H1 (cell line): ENCODE results near the gene GULP1. TPM values are rescaled to one million over a fixed set of nuclear protein-coding genes. Genes with fewer than 3 reads are reported as not detected.
A peak's percentile ranks its signal among the peaks of the same experiment; 100 is the strongest.

Experiments
- CTCF ChIA-PET: fragments of 300-600 bp; sonication (Branson Sonifier 250); formaldehyde crosslinking; loops from one replicate; lab custom pipeline; 2021; ENCODE audit not compliant: partially characterized antibody; lab: Charles Lee
- POLR2A ChIA-PET: fragments of 300-600 bp; sonication (Branson Sonifier 250); formaldehyde crosslinking; loops from one replicate; lab custom pipeline; 2021; ENCODE audit warnings: inconsistent platforms; ENCODE audit not compliant: partially characterized antibody; lab: Charles Lee
- DNase-seq, 2 experiments: peaks; one replicate each; pipeline versions ENCODE4 v3.0.0 to v3.0.0-alpha.2; 2010 to 2022; ENCODE audit warnings: low spot score in 2 of 2, low read depth in 1 of 2, mixed read lengths in 1 of 2
- FAIRE-seq: peaks from 2 replicates; lab custom pipeline; 2011; peaks lifted over from hg19 to GRCh38; lab: Jason Lieb, UNC
- H2AFZ ChIP-seq: 2 replicates; pipeline ENCODE4 v1.8.1; 2012; ENCODE audit warnings: low read length, inconsistent platforms
- H2AK5ac ChIP-seq: 2 replicates; pipeline ENCODE4 v1.6.1; 2013; ENCODE audit warnings: low read depth, low read length
- H2BK120ac ChIP-seq: replicated peaks from 2 replicates; pipeline ENCODE3; 2013; ENCODE audit warnings: low read depth, low read length, inconsistent platforms
- H2BK12ac ChIP-seq: 2 replicates; pipeline ENCODE4 v1.6.1; 2013; ENCODE audit warnings: low read depth, low read length
- H2BK15ac ChIP-seq: 2 replicates; pipeline ENCODE4 v1.6.1; 2013; ENCODE audit warnings: low read length
- H2BK20ac ChIP-seq: 2 replicates; pipeline ENCODE4 v1.6.1; 2013; ENCODE audit warnings: low read length
- H2BK5ac ChIP-seq: 2 replicates; pipeline ENCODE4 v1.6.1; 2013; ENCODE audit warnings: low read depth, low read length
- H3K14ac ChIP-seq: 2 replicates; pipeline ENCODE4 v1.6.1; 2013; ENCODE audit warnings: inconsistent platforms; ENCODE audit not compliant: insufficient read length
- H3K18ac ChIP-seq: 2 replicates; pipeline ENCODE4 v1.6.1; 2013; ENCODE audit warnings: low read length; ENCODE audit errors: extremely low read depth
- H3K23ac ChIP-seq: 2 replicates; pipeline ENCODE4 v1.6.1; 2013; ENCODE audit warnings: inconsistent platforms; ENCODE audit not compliant: insufficient read length
- H3K23me2 ChIP-seq: 2 replicates; pipeline ENCODE4 v1.6.1; 2013; ENCODE audit warnings: low read depth, low read length
- H3K27ac ChIP-seq: 2 replicates; pipeline ENCODE4 v1.6.1; 2011; ENCODE audit warnings: low read depth, low read length, inconsistent platforms
- H3K27me3 ChIP-seq, 4 experiments: replicated peaks in 1 of 4; 1 replicate in 1 of 4; 2 replicates in 3 of 4; pipeline versions ENCODE4 v1.6.1 to v1.8.1; 2011 to 2013; ENCODE audit warnings: low read length in 3 of 4, mild to moderate bottlenecking in 3 of 4, inconsistent platforms in 2 of 4, mixed read lengths in 2 of 4, moderate library complexity in 1 of 4; ENCODE audit not compliant: control insufficient read depth in 3 of 4, insufficient read depth in 3 of 4; ENCODE audit errors: extremely low read depth in 1 of 4
- H3K36me3 ChIP-seq, 4 experiments: 2 replicates each; pipeline versions ENCODE4 v1.6.1 to v1.8.1; 2011 to 2013; ENCODE audit warnings: mild to moderate bottlenecking in 4 of 4, low read length in 3 of 4, moderate library complexity in 2 of 4, control low read depth in 1 of 4, inconsistent platforms in 1 of 4; ENCODE audit not compliant: insufficient read depth in 4 of 4, control insufficient read depth in 2 of 4
- H3K4ac ChIP-seq: replicated peaks from 2 replicates; pipeline ENCODE3; 2013; ENCODE audit warnings: low read length, low read depth, mixed read lengths, inconsistent platforms; ENCODE audit not compliant: insufficient read length
- H3K4me1 ChIP-seq, 4 experiments: replicated peaks in 1 of 4; 1 replicate in 1 of 4; 2 replicates in 3 of 4; pipeline versions ENCODE4 v1.6.1 to v1.8.1; 2011 to 2013; ENCODE audit warnings: low read length in 3 of 4, inconsistent platforms in 2 of 4, mixed read lengths in 1 of 4; ENCODE audit not compliant: insufficient read depth in 4 of 4, control insufficient read depth in 3 of 4
- H3K4me2 ChIP-seq, 2 experiments: 2 replicates each; pipeline versions ENCODE4 v1.6.1 to v1.8.1; 2011 to 2013; ENCODE audit warnings: low read depth in 2 of 2, low read length in 2 of 2, control low read depth in 1 of 2, inconsistent platforms in 1 of 2, mild to moderate bottlenecking in 1 of 2; ENCODE audit not compliant: insufficient read depth in 1 of 2
- H3K4me3 ChIP-seq, 4 experiments: fragments of 200-600, 300-600 bp in 1 of 4; sonication (generic), shearing (Covaris generic), sonication (Bioruptor Twin) in 1 of 4; 2 replicates each; pipeline versions ENCODE4 v1.5.1 to v1.8.1; 2011 to 2016; ENCODE audit warnings: low read length in 4 of 4, low read depth in 3 of 4, control low read depth in 2 of 4, inconsistent platforms in 2 of 4, mild to moderate bottlenecking in 2 of 4, mixed read lengths in 1 of 4, moderate library complexity in 1 of 4; ENCODE audit not compliant: insufficient read depth in 2 of 4; ENCODE audit errors: extremely low read depth in 1 of 4
- H3K56ac ChIP-seq: replicated peaks from 2 replicates; pipeline ENCODE3; 2013; ENCODE audit warnings: low read depth, mild to moderate bottlenecking, mixed read lengths, low read length, inconsistent platforms; ENCODE audit not compliant: insufficient read length
- H3K79me1 ChIP-seq: 2 replicates; pipeline ENCODE4 v1.6.1; 2013; ENCODE audit warnings: low read depth, low read length, control low read depth
- H3K79me2 ChIP-seq, 2 experiments: 2 replicates each; pipeline versions ENCODE4 v1.6.1 to v1.8.1; 2012 to 2013; ENCODE audit warnings: low read length in 2 of 2, mild to moderate bottlenecking in 2 of 2, inconsistent platforms in 1 of 2; ENCODE audit not compliant: insufficient read depth in 2 of 2, control insufficient read depth in 1 of 2
- H3K9ac ChIP-seq, 4 experiments: replicated peaks in 1 of 4; 1 replicate in 1 of 4; 2 replicates in 3 of 4; pipeline versions ENCODE4 v1.6.1 to v1.8.1; 2011 to 2013; ENCODE audit warnings: low read depth in 3 of 4, low read length in 3 of 4, control low read depth in 2 of 4, mild to moderate bottlenecking in 2 of 4, moderate library complexity in 2 of 4, inconsistent platforms in 1 of 4; ENCODE audit errors: extremely low read depth in 1 of 4
- H3K9me3 ChIP-seq, 2 experiments: 2 replicates each; pipeline versions ENCODE4 v1.6.1 to v1.8.1; 2012 to 2013; ENCODE audit warnings: mild to moderate bottlenecking in 2 of 2, moderate library complexity in 2 of 2, control low read depth in 1 of 2, inconsistent platforms in 1 of 2, low read depth in 1 of 2, low read length in 1 of 2, mixed read lengths in 1 of 2; ENCODE audit not compliant: insufficient read depth in 2 of 2
- H4K20me1 ChIP-seq, 2 experiments: replicated peaks in 1 of 2; 2 replicates each; pipeline versions ENCODE3 to v1.8.1; 2011 to 2013; ENCODE audit warnings: inconsistent platforms in 2 of 2, low read length in 2 of 2, mild to moderate bottlenecking in 1 of 2; ENCODE audit not compliant: insufficient read depth in 2 of 2, control insufficient read depth in 1 of 2
- H4K5ac ChIP-seq: 2 replicates; pipeline ENCODE4 v1.6.1; 2013; ENCODE audit warnings: low read length, low read depth, mixed read lengths, inconsistent platforms; ENCODE audit not compliant: insufficient read length
- H4K8ac ChIP-seq: 2 replicates; pipeline ENCODE4 v1.8.0; 2013; ENCODE audit warnings: mild to moderate bottlenecking, moderate library complexity, low read length, inconsistent platforms; ENCODE audit not compliant: insufficient read depth; ENCODE audit errors: extremely low read depth
- H4K91ac ChIP-seq: replicated peaks from 2 replicates; pipeline ENCODE3; 2013; ENCODE audit warnings: low read length, mixed read lengths, inconsistent platforms; ENCODE audit not compliant: insufficient read length
- BCL11A ChIP-seq, 2 experiments: IDR thresholded peaks; one replicate each; pipeline ENCODE4 v1.6.1; 2011; ENCODE audit warnings: low read depth in 2 of 2, low read length in 2 of 2, mild to moderate bottlenecking in 2 of 2
- CHD1 ChIP-seq: IDR thresholded peaks from 2 replicates; pipeline ENCODE4 v1.6.1; 2012; ENCODE audit warnings: low read depth, low read length, improper control_type of control experiment
- EP300 ChIP-seq, 2 experiments: IDR thresholded peaks; 1 replicate in 1 of 2; 2 replicates in 1 of 2; pipeline ENCODE4 v1.6.1; 2011 to 2012; ENCODE audit warnings: low read depth in 2 of 2, low read length in 2 of 2, mild to moderate bottlenecking in 2 of 2, borderline replicate concordance in 1 of 2, inconsistent platforms in 1 of 2, moderate library complexity in 1 of 2
- EZH2 ChIP-seq: fragments of 200-600 bp; sonication (generic); IDR thresholded peaks from 2 replicates; pipeline ENCODE4 v1.7.1; 2012; ENCODE audit warnings: low read depth, mild to moderate bottlenecking, moderate library complexity, low read length, inconsistent platforms; ENCODE audit not compliant: severe bottlenecking
- FOSL1 ChIP-seq: IDR thresholded peaks from 2 replicates; pipeline ENCODE4 v1.6.1; 2011; ENCODE audit warnings: mild to moderate bottlenecking, low read depth, low read length, moderate library complexity; ENCODE audit not compliant: insufficient read depth
- GABPA ChIP-seq: IDR thresholded peaks from 2 replicates; pipeline ENCODE4 v1.6.1; 2011; ENCODE audit warnings: mild to moderate bottlenecking, low read length, moderate library complexity, borderline replicate concordance; ENCODE audit not compliant: insufficient read depth
- HDAC2 ChIP-seq, 2 experiments: fragments of 300-600 bp in 1 of 2; sonication (generic) in 1 of 2; IDR thresholded peaks; 2 replicates each; pipeline ENCODE4 v1.6.1; 2011 to 2012; ENCODE audit warnings: low read depth in 2 of 2, low read length in 2 of 2, mild to moderate bottlenecking in 2 of 2, moderate library complexity in 2 of 2, borderline replicate concordance in 1 of 2, inconsistent platforms in 1 of 2
- KDM4A ChIP-seq: IDR thresholded peaks from one replicate; pipeline ENCODE4 v1.7.1; 2012; ENCODE audit warnings: low read depth, mild to moderate bottlenecking, moderate library complexity, low read length, inconsistent platforms; ENCODE audit not compliant: severe bottlenecking
- POU5F1 ChIP-seq: IDR thresholded peaks from 2 replicates; pipeline ENCODE4 v1.6.1; 2011; ENCODE audit warnings: low read depth, mild to moderate bottlenecking, low read length, moderate library complexity
- RBBP5 ChIP-seq: IDR thresholded peaks from 2 replicates; pipeline ENCODE4 v1.7.1; 2012; ENCODE audit warnings: low read depth, mild to moderate bottlenecking, inconsistent platforms, low read length, moderate library complexity, borderline replicate concordance
- TBP ChIP-seq: IDR thresholded peaks from 2 replicates; pipeline ENCODE4 v1.6.1; 2011; ENCODE audit warnings: low read depth, low read length, improper control_type of control experiment
- ZNF274 ChIP-seq: IDR thresholded peaks from 2 replicates; pipeline ENCODE4 v1.7.0; 2012; ENCODE audit warnings: low read length, borderline replicate concordance; ENCODE audit errors: extremely low read depth
- WGBS, 2 experiments: shearing (Covaris generic) in 1 of 2; methylation state at CpG; one replicate each; pipeline versions ENCODE4 v1.1.6 to v1.1.7; 2013 to 2015; ENCODE audit warnings: low lambda C conversion rate in 2 of 2, mixed read lengths in 2 of 2, inconsistent platforms in 1 of 2, low coverage in 1 of 2, missing lambda C conversion rate in 1 of 2; ENCODE audit not compliant: insufficient replicate concordance in 2 of 2, insufficient coverage in 1 of 2, insufficient read length in 1 of 2; ENCODE audit errors: extremely low coverage in 1 of 2, missing lambda C conversion rate in 1 of 2; 5-methylcytosine and 5-hydroxymethylcytosine counted together
- polyA plus RNA-seq, 7 experiments: library from polyadenylated mRNA; depleted of rRNA in 3 of 7; stranded (reverse) in 5 of 7; unstranded in 2 of 7; fragments of >200 nt in 5 of 7; fragments of 200-250 nt in 2 of 7; gene quantifications; 1 replicate in 5 of 7; 2 replicates in 1 of 7; 4 replicates in 1 of 7; pipeline versions ENCODE4 v1.2.1 to v1.2.3, GENCODE V29; 2011 to 2013; ENCODE audit warnings: missing spikeins in 2 of 7, mixed read lengths in 2 of 7
- total RNA-seq: library from RNA; stranded (reverse); fragmentation: NEBNext Ultra II Directional; extraction: Animal tissue kit (Norgen Biotek cat#: 25700); gene quantifications from 2 replicates; pipeline ENCODE4 v1.2.1, GENCODE V29; 2021

The GULP1 gene
- total and polyA plus RNA-seq, 2 of the 8 experiments (the other 6 are each of a cell fraction or from before 2014, with no cell fraction given), result 69.7 to 139 TPM

- Histone ChIP-seq H3K4me1 (peaks cover 0 to 13% (median 4%) of the 10 kb centered on the region in 4 experiments; a peak in 3 of 7 replicates), H3K27me3 (no peaks in the 10 kb centered on the region), H3K18ac (no peak overlapping the region), H4K8ac (no peak overlapping the region), H2BK20ac (no peak overlapping the region), H2BK120ac (no peak overlapping the region), H3K23me2 (no peaks in the 10 kb centered on the region), H3K56ac (no peak overlapping the region), H3K9me3 (no peaks in the 10 kb centered on the region), H3K14ac (no peak overlapping the region), H3K79me2 (peaks cover 7 to 93% of the 10 kb centered on the region in 2 experiments), H3K23ac (no peak overlapping the region), H2AFZ (no peak overlapping the region), H3K79me1 (peaks cover 8% of the 10 kb centered on the region), H4K5ac (no peak overlapping the region), H3K4me3 (no peak overlapping the region), H2BK15ac (no peak overlapping the region), H2BK12ac (no peak overlapping the region), H3K9ac (peak overlapping the region in 1 of 4 experiments; percentile 8; a peak in 1 of 7 replicates), H4K20me1 (peaks cover 3 to 6% of the 10 kb centered on the region in 2 experiments), H3K4ac (no peak overlapping the region), H3K27ac (no peak overlapping the region), H3K36me3 (no peaks in the 10 kb centered on the region), H2BK5ac (no peak overlapping the region), H2AK5ac (no peak overlapping the region), H4K91ac (no peak overlapping the region), H3K4me2 (no peak overlapping the region)
- ChIA-PET CTCF (interaction anchor here (1.3 kb wide), 1 partner anchor 31 kb away, joined by 3 read pairs; no protein-coding TSS in a partner anchor), POLR2A (interaction anchor here (1.4 to 1.6 kb wide), 2 partner anchors 13 to 71 kb away, joined by 3 to 4 read pairs; no protein-coding TSS in a partner anchor)
- peak; percentile 36 for FAIRE-seq
- WGBS, 2 experiments, result 70% methylated on average over 4 of the region's 4 CpGs; no CpG with 5 or more reads in 1 of the 2 experiments
- no peak for DNase-seq
- TF ChIP-seq FOSL1 (no peak), EP300 (IDR thresholded peaks at IDR 0.05; ENCODE audit: borderline replicate concordance in 1 of 2, low read depth in 2 of 2, low read length in 2 of 2) (no peak), TBP (no peak), RBBP5 (no peak), CHD1 (no peak), ZNF274 (no peak), EZH2 (no peak), GABPA (no peak), POU5F1 (no peak), KDM4A (no peak), BCL11A (IDR thresholded peaks at IDR 0.05; ENCODE audit: low read depth in 2 of 2, low read length in 2 of 2) (no peak), HDAC2 (IDR thresholded peaks at IDR 0.05; ENCODE audit: borderline replicate concordance in 1 of 2, low read depth in 2 of 2, low read length in 2 of 2) (no peak)
These were observed 72.5 kb downstream of the GULP1 start for GRCh38 chr2:188364033-188364630.
